Adrenal gland (tissue), 12 donors: ENCODE data around the gene KCNJ1. TPM values are rescaled to one million over a fixed set of nuclear protein-coding genes. Genes with fewer than 3 reads are reported as not detected.

Source experiments
- DNase-seq, 7 donors: peaks; one replicate each; pipeline ENCODE4 v3.0.0-alpha.2; 2019 to 2020
- H3K27ac ChIP-seq, 5 donors: fragments of 200-600 bp; sonication (generic) in 4 of 5; 1 replicate in 3 of 5; 2 replicates in 2 of 5; pipeline versions ENCODE4 v1.5.1 to v1.8.0; 2016 to 2020; ENCODE audit warnings: mild to moderate bottlenecking in 1 of 5
- H3K27me3 ChIP-seq: fragments of 200-600 bp; 2 replicates; pipeline ENCODE4 v1.8.0; 2021
- H3K36me3 ChIP-seq, 2 donors: fragments of 200-600 bp; replicated peaks in 1 of 2; 1 replicate in 1 of 2; 2 replicates in 1 of 2; pipeline versions ENCODE4 v1.5.1 to v1.8.0; 2018 to 2022
- H3K4me1 ChIP-seq, 2 donors: fragments of 200-600 bp; replicated peaks in 1 of 2; 1 replicate in 1 of 2; 2 replicates in 1 of 2; pipeline versions ENCODE4 v1.5.1 to v1.8.0; 2018 to 2021
- H3K4me3 ChIP-seq, 4 donors: fragments of 200-600 bp; sonication (generic) in 3 of 4; one replicate each; pipeline ENCODE4 v1.5.1; 2016 to 2018
- H3K9me3 ChIP-seq, 3 donors: fragments of 200-600 bp; sonication (generic) in 1 of 3; replicated peaks in 1 of 3; 1 replicate in 2 of 3; 2 replicates in 1 of 3; pipeline versions ENCODE4 v1.5.1 to v1.8.0; 2016 to 2021
- POLR2A ChIP-seq, 2 donors: fragments of 450-650 bp; IDR thresholded peaks; one replicate each; pipeline ENCODE4 v1.6.1; 2017; ENCODE audit warnings: antibody characterized with exemption in 2 of 2, mild to moderate bottlenecking in 2 of 2, moderate library complexity in 1 of 2
- WGBS, 4 donors: extraction: QIAGEN DNeasy Blood & Tissue Kit in 2 of 4; methylation state at CpG; one replicate each; pipeline versions ENCODE4 v1.1.5 to v1.1.7; 2013 to 2017; 5-methylcytosine and 5-hydroxymethylcytosine counted together
- intact Hi-C, 2 donors: fragments of 100-400 bp; cut with DNase I; formaldehyde crosslinking; loops; one replicate each; pipeline versions ENCODE4 v1.14.1 to v1.15.0; 2022 to 2023
- polyA plus RNA-seq, 3 donors: library from polyadenylated mRNA; stranded (reverse); fragments of 200-250 nt in 2 of 3; fragments of 350-450 nt in 1 of 3; fragmentation: Illumina TruSeq in 1 of 3; extraction: RNeasy Lipid Tissue Mini Kit (QIAGEN cat#74804) in 1 of 3; gene quantifications; one replicate each; pipeline ENCODE4 v1.2.3, GENCODE V29; 2013 to 2014
- total RNA-seq, 9 donors: library from RNA; depleted of rRNA in 4 of 9; stranded (reverse); fragments of >200 nt in 4 of 9; fragments of 120-200 nt in 1 of 9; fragmentation: NEBNext Ultra II Directional in 1 of 9; extraction: Animal tissue kit (Norgen Biotek cat#: 25700) in 1 of 9; gene quantifications; one replicate each; pipeline versions ENCODE4 v1.1.0 to v1.2.4, GENCODE V29; 2013 to 2023
- TF ChIP-seq, protein P1 (sequence below), 6 experiments: fragments of 450-650 bp in 4 of 6; fragments of 200-600 bp in 2 of 6; sonication (generic) in 1 of 6; IDR thresholded peaks; 1 replicate in 5 of 6; 2 replicates in 1 of 6; pipeline versions ENCODE4 v1.5.1 to v1.8.0; 2016 to 2021; ENCODE audit warnings: antibody characterized with exemption in 6 of 6, mild to moderate bottlenecking in 2 of 6, moderate library complexity in 1 of 6
- donor health status: healthy with polysubstance abuse.
- donor health status: Bipolar disorder and iron deficiency.
- donor health status: DM: yes; HTN: yes; CAD: no.
- donor health status: DM: no; HTN: no; CAD: no.
- donor health status: DM: no; HTN: no; CAD: no.
- donor health status: DM: yes; HTN: yes; CAD: no.

The KCNJ1 gene
- total and polyA plus RNA-seq, 12 donors, result 0.06 to 0.17 (median 0.16) TPM; not detected in 9

DNA sequence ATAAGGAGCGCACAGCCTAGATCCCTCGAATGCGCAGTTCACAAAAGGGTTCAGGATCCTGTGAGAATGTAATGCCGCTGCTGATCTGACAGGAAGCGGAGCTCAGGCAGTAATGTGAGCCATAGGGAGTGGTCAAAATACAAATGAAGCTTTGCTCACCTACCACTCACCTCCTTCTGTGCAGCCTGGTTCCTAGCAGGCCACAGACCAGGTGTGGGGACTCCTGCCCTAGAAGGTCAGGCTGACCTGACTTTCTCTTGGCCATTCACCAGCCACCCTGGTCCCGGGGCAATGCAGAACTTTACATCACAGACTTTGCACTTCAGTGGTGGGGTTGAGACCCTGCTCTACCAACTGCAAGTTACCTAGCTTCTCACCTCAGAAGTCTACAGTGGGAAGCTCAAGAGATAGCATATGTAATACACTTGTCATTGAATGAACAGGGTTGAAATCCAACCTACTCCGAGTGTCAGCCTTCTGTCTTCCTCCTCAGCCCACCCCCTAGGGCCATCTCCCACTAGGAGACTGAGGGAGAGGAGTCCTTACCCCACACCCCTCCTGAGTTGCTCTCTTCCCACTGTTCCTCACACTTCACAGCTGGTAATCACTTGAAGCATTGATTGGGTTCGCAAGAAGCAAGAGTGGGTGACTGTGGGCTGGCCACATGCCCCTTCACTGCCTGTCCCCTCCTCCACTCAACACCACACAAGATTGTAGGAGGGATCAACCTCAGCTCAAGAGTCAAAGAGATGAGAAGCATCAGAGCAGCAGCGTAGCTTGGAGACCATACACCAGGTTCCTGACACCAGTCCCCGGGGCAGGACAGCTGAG lies 2.0 kb upstream of the KCNJ1 start:
- intact Hi-C loops, result no loop called here

DNA sequence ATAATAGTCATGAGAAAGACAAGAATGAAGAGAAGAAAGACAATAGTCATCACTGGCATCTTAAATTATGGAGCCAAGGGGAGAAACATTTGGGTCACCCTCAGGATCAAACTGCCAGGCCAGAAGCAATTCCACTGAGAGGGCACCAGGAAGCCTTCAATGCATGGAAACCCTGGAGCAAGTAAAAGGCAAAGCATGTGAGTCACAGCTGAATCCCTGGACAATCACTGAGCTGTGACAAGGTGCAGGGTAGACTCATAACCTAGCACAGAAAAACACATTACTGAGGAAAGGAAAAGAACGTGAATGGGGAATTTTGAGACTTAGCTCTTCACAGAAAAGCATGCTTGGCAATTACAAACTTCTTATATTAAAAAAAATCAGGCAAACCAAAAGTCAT lies 1.6 kb downstream of the KCNJ1 start:
- WGBS, 4 donors, result 70 to 92% (median 82%) methylated on average over 1 of the region's 1 CpG
- Histone ChIP-seq H3K27me3 (no peaks in the 10 kb centered on the region), H3K9me3 (no peaks in the 10 kb centered on the region), H3K36me3 (no peaks in the 10 kb centered on the region), H3K4me1 (no peaks in the 10 kb centered on the region), H3K4me3 (no peak overlapping the region), H3K27ac (no peak overlapping the region)
- DNase-seq, result no peak
- intact Hi-C loops, result no loop called here
- TF ChIP-seq, protein P1, sequence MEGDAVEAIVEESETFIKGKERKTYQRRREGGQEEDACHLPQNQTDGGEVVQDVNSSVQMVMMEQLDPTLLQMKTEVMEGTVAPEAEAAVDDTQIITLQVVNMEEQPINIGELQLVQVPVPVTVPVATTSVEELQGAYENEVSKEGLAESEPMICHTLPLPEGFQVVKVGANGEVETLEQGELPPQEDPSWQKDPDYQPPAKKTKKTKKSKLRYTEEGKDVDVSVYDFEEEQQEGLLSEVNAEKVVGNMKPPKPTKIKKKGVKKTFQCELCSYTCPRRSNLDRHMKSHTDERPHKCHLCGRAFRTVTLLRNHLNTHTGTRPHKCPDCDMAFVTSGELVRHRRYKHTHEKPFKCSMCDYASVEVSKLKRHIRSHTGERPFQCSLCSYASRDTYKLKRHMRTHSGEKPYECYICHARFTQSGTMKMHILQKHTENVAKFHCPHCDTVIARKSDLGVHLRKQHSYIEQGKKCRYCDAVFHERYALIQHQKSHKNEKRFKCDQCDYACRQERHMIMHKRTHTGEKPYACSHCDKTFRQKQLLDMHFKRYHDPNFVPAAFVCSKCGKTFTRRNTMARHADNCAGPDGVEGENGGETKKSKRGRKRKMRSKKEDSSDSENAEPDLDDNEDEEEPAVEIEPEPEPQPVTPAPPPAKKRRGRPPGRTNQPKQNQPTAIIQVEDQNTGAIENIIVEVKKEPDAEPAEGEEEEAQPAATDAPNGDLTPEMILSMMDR (IDR thresholded peaks at IDR 0.05), result no peak
- TF ChIP-seq POLR2A (IDR thresholded peaks at IDR 0.05), result no peak

More for the DNA sequence above, 2.0 kb upstream of the KCNJ1 start:
- no peak for TF ChIP-seq POLR2A (IDR thresholded peaks at IDR 0.05)
- TF ChIP-seq, protein P1 (IDR thresholded peaks at IDR 0.05), result no peak
- Histone ChIP-seq H3K36me3 (no peaks in the 10 kb centered on the region), H3K9me3 (no peaks in the 10 kb centered on the region), H3K27ac (no peak overlapping the region), H3K4me1 (no peaks in the 10 kb centered on the region), H3K27me3 (no peaks in the 10 kb centered on the region), H3K4me3 (no peak overlapping the region)
- no peak for DNase-seq
- 93 to 97% (median 96%) methylated on average over 10 of the region's 10 CpGs for WGBS, 4 donors

DNA sequence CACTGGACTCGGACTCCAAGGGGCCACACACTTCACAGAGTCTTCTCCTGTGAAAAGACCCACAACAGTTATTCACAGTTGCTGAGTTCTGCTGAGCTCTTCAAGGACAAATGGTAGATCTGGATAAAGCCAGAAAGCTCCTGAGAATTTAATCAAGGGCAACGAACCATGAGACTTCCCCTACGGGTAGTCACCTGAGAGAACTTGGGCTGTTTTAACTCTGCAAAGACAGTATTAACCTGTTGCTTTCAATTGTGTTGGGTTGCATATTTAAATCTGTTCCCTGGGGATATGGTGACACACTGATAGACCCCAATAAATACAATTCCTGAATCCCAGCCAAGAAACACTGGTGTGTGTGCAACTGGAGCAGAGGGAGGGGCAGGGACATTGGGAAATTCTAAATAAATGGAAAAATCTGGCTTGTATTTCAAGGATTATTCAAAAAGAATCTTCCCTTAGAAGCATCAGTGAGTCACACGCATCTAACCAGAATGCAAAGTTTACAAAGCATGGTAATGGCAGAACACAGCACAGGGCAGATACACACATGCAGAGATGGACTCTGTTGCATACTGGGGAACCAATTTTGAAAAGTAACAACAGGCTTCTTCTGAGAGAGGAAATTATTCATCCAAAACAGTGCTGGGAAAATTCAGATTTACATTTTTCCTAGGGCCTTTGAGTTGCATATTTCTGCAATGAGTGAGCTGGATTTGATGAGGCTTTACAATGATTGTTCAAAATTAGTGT lies 4.0 kb downstream of the KCNJ1 start:
- intact Hi-C loops, result no loop called here
- DNase-seq, result no peak
- WGBS, 4 donors, result 46 to 66% (median 55%) methylated on average over 4 of the region's 4 CpGs
- H3K9me3 ChIP-seq, result no peaks in the 10 kb centered on the region
- no peaks in the 10 kb centered on the region for H3K27me3 ChIP-seq
- no peak overlapping the region for H3K27ac ChIP-seq
- TF ChIP-seq, protein P1 (IDR thresholded peaks at IDR 0.05), result no peak
- TF ChIP-seq POLR2A (IDR thresholded peaks at IDR 0.05), result no peak
- no peaks in the 10 kb centered on the region for H3K36me3 ChIP-seq
- H3K4me1 ChIP-seq, result peaks cover 0 to 9% of the 10 kb centered on the region in 2 donors
- H3K4me3 ChIP-seq, result no peak overlapping the region

DNA sequence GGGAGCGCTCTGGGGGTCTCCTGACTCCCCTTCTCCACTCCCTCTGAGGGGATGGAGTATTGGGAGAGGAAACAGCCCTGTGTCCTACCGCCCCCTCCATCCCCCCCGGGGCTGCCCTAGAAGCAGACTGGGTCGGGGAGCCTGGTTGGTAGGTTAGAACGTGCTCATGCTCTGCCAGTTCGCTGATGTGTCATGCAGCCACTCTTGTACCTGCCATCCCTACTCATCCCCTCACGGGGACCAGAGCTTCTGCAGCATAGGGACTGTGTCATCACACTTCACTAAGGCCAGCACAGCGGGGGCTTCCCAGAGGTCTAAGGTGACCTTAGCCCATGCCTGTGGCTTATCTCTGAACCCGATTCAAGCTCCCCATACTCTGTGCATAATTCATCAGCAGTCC lies 4.7 kb downstream of the KCNJ1 start:
- Histone ChIP-seq H3K9me3 (no peaks in the 10 kb centered on the region), H3K4me3 (no peak overlapping the region), H3K36me3 (no peaks in the 10 kb centered on the region), H3K27me3 (no peaks in the 10 kb centered on the region), H3K4me1 (peaks cover 0 to 9% of the 10 kb centered on the region in 2 donors), H3K27ac (no peak overlapping the region)
- intact Hi-C loops, result no loop called here
- DNase-seq, result no peak
- no peak for TF ChIP-seq POLR2A (IDR thresholded peaks at IDR 0.05)
- TF ChIP-seq, protein P1 (IDR thresholded peaks at IDR 0.05), result no peak
- WGBS, 4 donors, result 85 to 92% (median 86%) methylated on average over 8 to 9 of the region's 9 CpGs
